ENCODE measurements around the gene BMP5. TPM values are rescaled to one million over a fixed set of nuclear protein-coding genes. Genes with fewer than 3 reads are reported as not detected.

Gene BMP5
- total and polyA plus RNA-seq, 2 donors (not counting 3 experiments of a cell fraction or from before 2014, with no cell fraction given), result not detected

- TF ChIP-seq JUN (IDR thresholded peaks at IDR 0.05; ENCODE audit: borderline replicate concordance, insufficient read depth, insufficient read length, low read depth) (no peak), POLR2A (IDR thresholded peaks at IDR 0.05; ENCODE audit: low read depth, low read length) (no peak), MAX (IDR thresholded peaks at IDR 0.05; ENCODE audit: insufficient read depth, insufficient read length) (no peak), GATA2 (IDR thresholded peaks at IDR 0.05; ENCODE audit: insufficient read depth, insufficient read length, low read depth, low read length) (no peak), FOS (IDR thresholded peaks at IDR 0.05; ENCODE audit: borderline replicate concordance, insufficient read depth, low read length) (no peak), MYC (IDR thresholded peaks at IDR 0.05; ENCODE audit: low read depth, low read length) (no peak), CTCF (IDR thresholded peaks at IDR 0.05; ENCODE audit: extremely low read depth in 1 of 2, insufficient read depth in 1 of 2, low read depth in 1 of 2, low read length in 2 of 2) (no peak)
- no peak overlapping the region for H3K4me2 ChIP-seq (ENCODE audit: insufficient read depth, low read length)
- H2AFZ ChIP-seq (ENCODE audit: low read depth, low read length), result no peak overlapping the region
- H3K36me3 ChIP-seq (ENCODE audit: control insufficient read depth in 2 of 2, extremely low read depth in 1 of 2, insufficient read depth in 2 of 2, low read length in 2 of 2), result no peaks in the 10 kb centered on the region
- no peaks in the 10 kb centered on the region for H3K4me1 ChIP-seq (ENCODE audit: control insufficient read depth, extremely low read depth, insufficient read depth, low read length)
- no peaks in the 10 kb centered on the region for H3K9me3 ChIP-seq (replicated peaks; ENCODE audit: control insufficient read depth, insufficient read depth, low read length)
- intact Hi-C loops (cut with micrococcal nuclease), result no loop called here
- CTCF ChIA-PET, result interaction anchor here (1.6 kb wide), 1 partner anchor 19 kb away, joined by 4 read pairs; no protein-coding TSS in a partner anchor
- no peaks in the 10 kb centered on the region for H3K79me2 ChIP-seq (ENCODE audit: control insufficient read depth, insufficient read depth, low read length)
- H4K20me1 ChIP-seq (replicated peaks; ENCODE audit: control insufficient read depth, extremely low read depth, insufficient read depth, low read length), result no peaks in the 10 kb centered on the region
- FAIRE-seq (no peak), DNase-seq (ENCODE audit: low read depth, low spot score) (no peak)
- no TSS peak for BruUV-seq (replicated peaks)
- POLR2A ChIA-PET, result no interaction called here
- no peaks in the 10 kb centered on the region for H3K27me3 ChIP-seq (ENCODE audit: control insufficient read depth in 2 of 2, insufficient read depth in 2 of 2, low read length in 2 of 2)
- dilution Hi-C loops (cut with MboI; ENCODE audit: extremely low pct_ligation_motif_present, low sequenced_read_pairs), result no loop called here
- no peak overlapping the region for H3K27ac ChIP-seq (ENCODE audit: insufficient read depth, low read depth, low read length)
- no peaks in the 10 kb centered on the region for H3K9me1 ChIP-seq (replicated peaks; ENCODE audit: control insufficient read depth, extremely low read depth, insufficient read depth, low read length)
- H3K4me3 ChIP-seq (replicated peaks in 1 of 3; ENCODE audit: insufficient read depth in 1 of 3, low read depth in 1 of 3, low read length in 3 of 3), result no peak overlapping the region
- H3K9ac ChIP-seq (replicated peaks; ENCODE audit: extremely low read depth, insufficient read depth, low read length), result no peak overlapping the region
Observed at GRCh38 chr6:55918639-55919038, 43.2 kb upstream of the BMP5 start.

Measured in endothelial cell of umbilical vein (primary cell).